Liver (tissue), 10 donors: ENCODE results near the gene TATDN3. TPM values are rescaled to one million over a fixed set of nuclear protein-coding genes. Genes with fewer than 3 reads are reported as not detected.

ENCODE experiments used
- DNase-seq: peaks from one replicate; pipeline ENCODE4 v3.0.0-alpha.2; 2017; ENCODE audit warnings: low spot score
- H3K27ac ChIP-seq, 2 donors: one replicate each; pipeline ENCODE4 v1.7.0; 2013; ENCODE audit warnings: inconsistent platforms in 2 of 2, low read length in 2 of 2, control low read depth in 1 of 2, low read depth in 1 of 2, mild to moderate bottlenecking in 1 of 2
- H3K27me3 ChIP-seq, 4 donors: one replicate each; pipeline versions ENCODE4 v1.6.1 to v1.7.0; 2013; ENCODE audit warnings: low read length in 3 of 4, inconsistent platforms in 1 of 4, mild to moderate bottlenecking in 1 of 4, moderate library complexity in 1 of 4; ENCODE audit not compliant: control insufficient read depth in 4 of 4, insufficient read depth in 4 of 4
- H3K36me3 ChIP-seq, 4 donors: one replicate each; pipeline versions ENCODE4 v1.6.1 to v1.7.0; 2013; ENCODE audit warnings: low read length in 3 of 4, mild to moderate bottlenecking in 3 of 4, low read depth in 1 of 4, moderate library complexity in 1 of 4; ENCODE audit not compliant: control insufficient read depth in 4 of 4, insufficient read depth in 3 of 4
- H3K4me1 ChIP-seq, 4 donors: one replicate each; pipeline versions ENCODE4 v1.6.1 to v1.7.0; 2013; ENCODE audit warnings: low read length in 3 of 4, mild to moderate bottlenecking in 3 of 4, moderate library complexity in 1 of 4; ENCODE audit not compliant: control insufficient read depth in 4 of 4, insufficient read depth in 4 of 4
- H3K4me3 ChIP-seq, 3 donors: one replicate each; pipeline versions ENCODE4 v1.6.1 to v1.7.0; 2013; ENCODE audit warnings: low read length in 3 of 3, control low read depth in 1 of 3, low read depth in 1 of 3, mild to moderate bottlenecking in 1 of 3
- H3K9ac ChIP-seq, 2 donors: one replicate each; pipeline ENCODE4 v1.7.0; 2013; ENCODE audit warnings: low read length in 2 of 2, mild to moderate bottlenecking in 2 of 2, moderate library complexity in 2 of 2, control low read depth in 1 of 2, low read depth in 1 of 2
- H3K9me3 ChIP-seq, 4 donors: one replicate each; pipeline versions ENCODE4 v1.6.1 to v1.7.0; 2013; ENCODE audit warnings: low read length in 3 of 4; ENCODE audit not compliant: control insufficient read depth in 4 of 4
- CTCF ChIP-seq: fragments of 150-350 bp; IDR thresholded peaks from 2 replicates; pipeline ENCODE4 v1.5.1; 2017; ENCODE audit warnings: improper control_type of control experiment, low read depth, low read length; ENCODE audit not compliant: missing input control
- EGR1 ChIP-seq, 2 donors: IDR thresholded peaks; 2 replicates each; pipeline ENCODE4 v1.6.1; 2016 to 2018; ENCODE audit warnings: antibody characterized with exemption in 2 of 2, low read depth in 2 of 2
- FOXA1 ChIP-seq: IDR thresholded peaks from 2 replicates; pipeline ENCODE4 v1.6.1; 2016; ENCODE audit warnings: antibody characterized with exemption
- FOXA2 ChIP-seq: IDR thresholded peaks from 2 replicates; pipeline ENCODE4 v1.6.1; 2016; ENCODE audit warnings: antibody characterized with exemption
- GABPA ChIP-seq, 2 donors: IDR thresholded peaks in 1 of 2; conservative IDR thresholded peaks in 1 of 2; 2 replicates each; pipeline ENCODE4 v1.6.1; 2016; ENCODE audit warnings: antibody characterized with exemption in 2 of 2, mild to moderate bottlenecking in 1 of 2, moderate library complexity in 1 of 2
- HNF4G ChIP-seq: IDR thresholded peaks from 2 replicates; pipeline ENCODE4 v1.6.1; 2016; ENCODE audit warnings: antibody characterized with exemption
- JUND ChIP-seq, 2 donors: IDR thresholded peaks; 2 replicates each; pipeline ENCODE4 v1.6.1; 2016; ENCODE audit warnings: antibody characterized with exemption in 2 of 2
- NR2F2 ChIP-seq: IDR thresholded peaks from 2 replicates; pipeline ENCODE4 v1.6.1; 2016; ENCODE audit warnings: antibody characterized with exemption
- RAD21 ChIP-seq, 2 donors: IDR thresholded peaks; 2 replicates each; pipeline ENCODE4 v1.6.1; 2016; ENCODE audit warnings: antibody characterized with exemption in 2 of 2, mild to moderate bottlenecking in 2 of 2
- RXRA ChIP-seq, 2 donors: IDR thresholded peaks; 2 replicates each; pipeline ENCODE4 v1.6.1; 2017 to 2018; ENCODE audit warnings: antibody characterized with exemption in 2 of 2, mild to moderate bottlenecking in 1 of 2
- SP1 ChIP-seq: IDR thresholded peaks from 2 replicates; pipeline ENCODE4 v1.6.1; 2018; ENCODE audit warnings: antibody characterized with exemption, mild to moderate bottlenecking
- TAF1 ChIP-seq: conservative IDR thresholded peaks from 2 replicates; pipeline ENCODE4 v1.6.1; 2016; ENCODE audit warnings: antibody characterized with exemption, mild to moderate bottlenecking
- YY1 ChIP-seq: IDR thresholded peaks from 2 replicates; pipeline ENCODE4 v1.6.1; 2016; ENCODE audit warnings: antibody characterized with exemption, mild to moderate bottlenecking
- ZBTB33 ChIP-seq: IDR thresholded peaks from 2 replicates; pipeline ENCODE4 v1.6.1; 2016; ENCODE audit warnings: antibody characterized with exemption
- WGBS: extraction: QIAGEN DNeasy Blood & Tissue Kit; methylation state at CpG from one replicate; pipeline ENCODE4 v1.1.7; 2013; 5-methylcytosine and 5-hydroxymethylcytosine counted together
- polyA plus RNA-seq, 2 donors: library from polyadenylated mRNA; stranded (reverse) in 1 of 2; unstranded in 1 of 2; fragments of 200-250 nt in 1 of 2; fragments of >200 nt in 1 of 2; fragmentation: Nextera tagmentation in 1 of 2; extraction: Ambion mirVana in 1 of 2; gene quantifications; one replicate each; pipeline versions ENCODE4 v1.2.1 to v1.2.3, GENCODE V29; 2013 to 2015
- small RNA-seq: library from RNA; depleted of rRNA; stranded (forward); fragments of <200 nt; gene quantifications from one replicate; pipeline ENCODE3, GENCODE V24; 2014
- total RNA-seq, 2 donors: library from RNA; depleted of rRNA; stranded (reverse); fragments of >200 nt; gene quantifications; one replicate each; pipeline ENCODE4 v1.2.3, GENCODE V29; 2014
- TF ChIP-seq, protein P1 (sequence below): IDR thresholded peaks from 2 replicates; pipeline ENCODE4 v1.6.1; 2016; ENCODE audit warnings: antibody characterized with exemption, mild to moderate bottlenecking
- TF ChIP-seq, protein P2 (sequence below): IDR thresholded peaks from 2 replicates; pipeline ENCODE4 v1.6.1; 2016; ENCODE audit warnings: antibody characterized with exemption
- TF ChIP-seq, protein P3 (sequence below): IDR thresholded peaks from 2 replicates; pipeline ENCODE4 v1.6.1; 2016; ENCODE audit warnings: antibody characterized with exemption
- donor health status: healthy.
- donor health status: healthy.
- donor health status: healthy.
- donor health status: healthy.
- donor health status: healthy.

The TATDN3 gene
- total and polyA plus RNA-seq, 4 donors: 5.2 to 8.1 (median 6.7) TPM

DNA sequence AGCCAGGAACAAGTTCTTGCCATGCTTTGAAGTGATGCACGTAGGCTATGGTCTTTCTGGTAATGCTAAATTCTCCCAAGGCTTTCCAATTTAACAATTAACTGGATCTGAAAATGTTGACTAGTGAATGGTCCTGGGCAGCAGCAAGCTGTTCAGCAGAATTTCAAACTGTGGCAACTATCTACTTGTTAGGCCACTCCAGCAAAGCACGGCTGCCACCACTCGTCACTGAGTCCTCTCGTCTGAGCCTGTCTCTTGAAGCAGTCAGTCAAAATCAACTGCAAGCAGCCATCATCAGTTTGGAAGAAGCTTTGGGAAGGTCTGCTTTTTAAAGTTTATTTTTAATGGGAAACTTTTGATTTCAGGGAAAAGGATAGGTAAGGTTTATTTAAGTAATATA, 72.5 kb downstream of the TATDN3 start:
- Histone ChIP-seq H3K36me3 (peaks cover 0 to 2% (median under 1%) of the 10 kb centered on the region in 4 donors), H3K27me3 (no peaks in the 10 kb centered on the region), H3K9me3 (no peaks in the 10 kb centered on the region), H3K9ac (no peak overlapping the region), H3K4me3 (no peak overlapping the region), H3K27ac (no peak overlapping the region), H3K4me1 (peaks cover 0 to 5% (median 3%) of the 10 kb centered on the region in 4 donors)
- WGBS: 97% methylated on average over 4 of the region's 4 CpGs
- DNase-seq: no peak
- TF ChIP-seq SP1 (no peak), TAF1 (no peak), CTCF (no peak), EGR1 (IDR thresholded peaks at IDR 0.05; ENCODE audit: low read depth in 2 of 2) (no peak), ZBTB33 (no peak), JUND (IDR thresholded peaks at IDR 0.05) (no peak), HNF4G (no peak), GABPA (IDR thresholded peaks at IDR 0.05 in 1 of 2, conservative IDR thresholded peaks at IDR 0.05 in 1 of 2) (no peak), FOXA2 (no peak), RAD21 (IDR thresholded peaks at IDR 0.05) (no peak), NR2F2 (no peak), YY1 (no peak), RXRA (IDR thresholded peaks at IDR 0.05) (no peak), FOXA1 (no peak)
- TF ChIP-seq, protein P1, sequence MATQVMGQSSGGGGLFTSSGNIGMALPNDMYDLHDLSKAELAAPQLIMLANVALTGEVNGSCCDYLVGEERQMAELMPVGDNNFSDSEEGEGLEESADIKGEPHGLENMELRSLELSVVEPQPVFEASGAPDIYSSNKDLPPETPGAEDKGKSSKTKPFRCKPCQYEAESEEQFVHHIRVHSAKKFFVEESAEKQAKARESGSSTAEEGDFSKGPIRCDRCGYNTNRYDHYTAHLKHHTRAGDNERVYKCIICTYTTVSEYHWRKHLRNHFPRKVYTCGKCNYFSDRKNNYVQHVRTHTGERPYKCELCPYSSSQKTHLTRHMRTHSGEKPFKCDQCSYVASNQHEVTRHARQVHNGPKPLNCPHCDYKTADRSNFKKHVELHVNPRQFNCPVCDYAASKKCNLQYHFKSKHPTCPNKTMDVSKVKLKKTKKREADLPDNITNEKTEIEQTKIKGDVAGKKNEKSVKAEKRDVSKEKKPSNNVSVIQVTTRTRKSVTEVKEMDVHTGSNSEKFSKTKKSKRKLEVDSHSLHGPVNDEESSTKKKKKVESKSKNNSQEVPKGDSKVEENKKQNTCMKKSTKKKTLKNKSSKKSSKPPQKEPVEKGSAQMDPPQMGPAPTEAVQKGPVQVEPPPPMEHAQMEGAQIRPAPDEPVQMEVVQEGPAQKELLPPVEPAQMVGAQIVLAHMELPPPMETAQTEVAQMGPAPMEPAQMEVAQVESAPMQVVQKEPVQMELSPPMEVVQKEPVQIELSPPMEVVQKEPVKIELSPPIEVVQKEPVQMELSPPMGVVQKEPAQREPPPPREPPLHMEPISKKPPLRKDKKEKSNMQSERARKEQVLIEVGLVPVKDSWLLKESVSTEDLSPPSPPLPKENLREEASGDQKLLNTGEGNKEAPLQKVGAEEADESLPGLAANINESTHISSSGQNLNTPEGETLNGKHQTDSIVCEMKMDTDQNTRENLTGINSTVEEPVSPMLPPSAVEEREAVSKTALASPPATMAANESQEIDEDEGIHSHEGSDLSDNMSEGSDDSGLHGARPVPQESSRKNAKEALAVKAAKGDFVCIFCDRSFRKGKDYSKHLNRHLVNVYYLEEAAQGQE: no peak
- TF ChIP-seq, protein P2, sequence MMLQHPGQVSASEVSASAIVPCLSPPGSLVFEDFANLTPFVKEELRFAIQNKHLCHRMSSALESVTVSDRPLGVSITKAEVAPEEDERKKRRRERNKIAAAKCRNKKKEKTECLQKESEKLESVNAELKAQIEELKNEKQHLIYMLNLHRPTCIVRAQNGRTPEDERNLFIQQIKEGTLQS: no peak
- TF ChIP-seq, protein P3, sequence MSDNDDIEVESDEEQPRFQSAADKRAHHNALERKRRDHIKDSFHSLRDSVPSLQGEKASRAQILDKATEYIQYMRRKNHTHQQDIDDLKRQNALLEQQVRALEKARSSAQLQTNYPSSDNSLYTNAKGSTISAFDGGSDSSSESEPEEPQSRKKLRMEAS: no peak

Small RNA genes lying within 50 kb of the gene (small RNA-seq; reads per million reads assigned to genes)
- not detected for gene AC104333.1
- gene AC104333.2: not detected

Other genes starting within 250 kb of the TATDN3 start
- 1 to 10 TPM; 1.1 to 5.4 TPM for gene ATF3, start 183.1 kb upstream of the TATDN3 start, total RNA-seq
- gene ATF3, start 183.1 kb upstream of the TATDN3 start, polyA plus RNA-seq: 1 to 10 TPM; 5.6 to 8.8 TPM
- gene BATF3, start 92.1 kb upstream of the TATDN3 start, total RNA-seq: 1 to 10 TPM in 1 of 2 donors, under 1 TPM in 1; 0.93 to 1.0 TPM
- gene BATF3, start 92.1 kb upstream of the TATDN3 start, polyA plus RNA-seq: under 1 TPM; 0.65 to 0.88 TPM
- gene NSL1, start 117 bp upstream of the TATDN3 start, total RNA-seq: 10 to 100 TPM; 17.2 to 31.3 TPM
- 10 to 100 TPM; 18.6 to 18.9 TPM for gene NSL1, start 117 bp upstream of the TATDN3 start, polyA plus RNA-seq
- under 1 TPM in 1 of 2 donors, not detected in 1; 0.28 TPM for gene SPATA45, start 55.8 kb downstream of the TATDN3 start, total RNA-seq
- gene SPATA45, start 55.8 kb downstream of the TATDN3 start, polyA plus RNA-seq: not detected
- gene FLVCR1, start 66.4 kb downstream of the TATDN3 start, total RNA-seq: 10 to 100 TPM in 1 of 2 donors, 1 to 10 TPM in 1; 3.8 to 14.6 TPM
- 1 to 10 TPM in 1 of 2 donors, under 1 TPM in 1; 0.85 to 1.1 TPM for gene FLVCR1, start 66.4 kb downstream of the TATDN3 start, polyA plus RNA-seq
- gene VASH2, start 158.6 kb downstream of the TATDN3 start, total RNA-seq: under 1 TPM; 0.08 to 0.70 TPM
- under 1 TPM; 0.01 to 0.38 TPM for gene VASH2, start 158.6 kb downstream of the TATDN3 start, polyA plus RNA-seq
- 10 to 100 TPM; 23.3 to 31.1 TPM for gene ANGEL2, start 224.0 kb downstream of the TATDN3 start, total RNA-seq
- gene ANGEL2, start 224.0 kb downstream of the TATDN3 start, polyA plus RNA-seq: 1 to 10 TPM; 8.2 to 9.4 TPM